Activated T-helper 2 cell treated with anti-CD3 and anti-CD28 coated beads, Interferon-gamma antibody, Interleukin-2, Interleukin-4, amounts not matched to agents 10 μg/mL and 5 μg/mL and 100 μg/mL, durations not matched to agents 14 hours and 24 hours and 36 hours (primary cell): Measurements from ENCODE around the gene GPX7. TPM values are rescaled to one million over a fixed set of nuclear protein-coding genes. Genes with fewer than 3 reads are reported as not detected.
"Not testable (repeated sequence)": the region's sequence is repeated elsewhere in the genome, so short reads cannot be mapped to it uniquely, and the experiment has no call there.

Experiments used
- DNase-seq: peaks from one replicate; pipeline ENCODE4 v3.0.0; 2021; ENCODE audit warnings: low spot score
- H3K27ac Mint-ChIP-seq: one replicate; pipeline ENCODE4 v1.8.0; 2021; ENCODE audit warnings: mixed read lengths
- H3K27me3 Mint-ChIP-seq: one replicate; pipeline ENCODE4 v1.8.0; 2021; ENCODE audit warnings: low read depth, mixed read lengths
- H3K36me3 Mint-ChIP-seq: one replicate; pipeline ENCODE4 v1.8.0; 2021; ENCODE audit warnings: low read depth, mixed read lengths
- H3K4me1 Mint-ChIP-seq: one replicate; pipeline ENCODE4 v1.8.0; 2021; ENCODE audit warnings: low read depth, mixed read lengths
- H3K4me3 Mint-ChIP-seq: one replicate; pipeline ENCODE4 v1.8.0; 2021; ENCODE audit warnings: low read depth, mild to moderate bottlenecking, moderate library complexity, mixed read lengths
- H3K9me3 Mint-ChIP-seq: one replicate; pipeline ENCODE4 v1.8.0; 2021; ENCODE audit warnings: mixed read lengths
- intact Hi-C: fragments of 100-400 bp; cut with micrococcal nuclease; formaldehyde crosslinking; loops from one replicate; pipeline ENCODE4 v1.15.1; 2023
- total RNA-seq: library from RNA; stranded (reverse); gene quantifications from 2 replicates; pipeline ENCODE4 v1.2.3, GENCODE V29; 2022

GPX7 gene
- total RNA-seq, 1 donor from 2014 or later, result 31.1 TPM

GRCh38 chr1:52571783-52572182, 30.4 kb upstream of the GPX7 start:
- Mint-ChIP-seq H3K27ac (no peak overlapping the region), H3K9me3 (no peaks in the 10 kb centered on the region), H3K4me3 (no peak overlapping the region), H3K27me3 (peaks cover 13% of the 10 kb centered on the region), H3K4me1 (peaks cover 16% of the 10 kb centered on the region), H3K36me3 (no peaks in the 10 kb centered on the region)
- no peak for DNase-seq
- intact Hi-C loops, result no loop called here

DNA sequence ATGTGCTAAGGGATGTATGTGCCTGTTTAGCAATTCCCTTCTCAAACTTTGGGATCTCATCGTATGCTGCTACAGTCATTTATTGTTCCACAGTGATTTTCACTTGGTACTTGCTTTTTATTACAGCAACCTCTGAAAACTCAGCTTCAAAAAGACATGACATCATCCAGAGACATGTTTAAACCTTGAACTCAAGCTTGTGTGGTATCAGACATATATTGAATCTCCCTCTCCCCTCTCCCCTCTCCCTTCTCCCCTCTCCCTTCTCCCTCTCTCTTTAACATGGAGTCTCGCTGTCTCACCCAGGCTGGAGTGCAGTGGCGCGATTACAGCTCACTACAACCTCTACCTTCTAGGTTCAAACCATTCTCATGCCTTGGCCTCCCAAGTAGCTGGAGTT, 29.8 kb upstream of the GPX7 start:
- no peak for DNase-seq
- H3K4me3 Mint-ChIP-seq, result no peak overlapping the region
- no peaks in the 10 kb centered on the region for H3K36me3 Mint-ChIP-seq
- no peaks in the 10 kb centered on the region for H3K9me3 Mint-ChIP-seq
- H3K27ac Mint-ChIP-seq, result no peak overlapping the region
- intact Hi-C loops, result no loop called here
- H3K27me3 Mint-ChIP-seq, result peaks cover 14% of the 10 kb centered on the region
- H3K4me1 Mint-ChIP-seq, result peaks cover 16% of the 10 kb centered on the region

GRCh38 chr1:52574594-52574993, 27.6 kb upstream of the GPX7 start:
- DNase-seq, result no peak
- Mint-ChIP-seq H3K4me1 (peaks cover 17% of the 10 kb centered on the region), H3K9me3 (peaks cover 6% of the 10 kb centered on the region), H3K27me3 (peaks cover 5% of the 10 kb centered on the region), H3K27ac (no peak overlapping the region), H3K36me3 (peaks cover 4% of the 10 kb centered on the region), H3K4me3 (no peak overlapping the region)
- intact Hi-C loops, result no loop called here

DNA sequence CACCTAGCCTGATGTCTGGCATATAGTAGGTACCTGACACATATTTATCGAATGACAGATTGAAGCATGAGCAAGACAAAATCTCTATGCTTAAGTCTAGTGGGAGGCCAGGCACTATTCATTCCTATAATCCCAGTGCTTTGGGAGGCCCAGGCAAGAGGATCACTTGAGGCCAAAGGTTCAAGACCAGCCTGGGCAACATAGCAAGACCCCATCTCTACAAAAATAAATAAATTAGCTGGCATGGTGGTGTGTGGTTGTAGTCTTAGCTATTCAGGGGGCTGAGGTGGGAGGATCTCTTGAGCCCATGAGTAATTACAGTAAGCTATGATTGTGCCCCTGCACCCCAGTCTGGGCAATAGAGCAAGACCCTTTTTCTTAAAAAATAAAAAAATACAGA, 26.1 kb upstream of the GPX7 start:
- Mint-ChIP-seq H3K27ac (no peak overlapping the region), H3K4me1 (peaks cover 16% of the 10 kb centered on the region), H3K27me3 (peaks cover 7% of the 10 kb centered on the region), H3K9me3 (peaks cover 6% of the 10 kb centered on the region), H3K36me3 (peaks cover 4% of the 10 kb centered on the region), H3K4me3 (no peak overlapping the region)
- intact Hi-C loops, result no loop called here
- DNase-seq, result no peak

DNA sequence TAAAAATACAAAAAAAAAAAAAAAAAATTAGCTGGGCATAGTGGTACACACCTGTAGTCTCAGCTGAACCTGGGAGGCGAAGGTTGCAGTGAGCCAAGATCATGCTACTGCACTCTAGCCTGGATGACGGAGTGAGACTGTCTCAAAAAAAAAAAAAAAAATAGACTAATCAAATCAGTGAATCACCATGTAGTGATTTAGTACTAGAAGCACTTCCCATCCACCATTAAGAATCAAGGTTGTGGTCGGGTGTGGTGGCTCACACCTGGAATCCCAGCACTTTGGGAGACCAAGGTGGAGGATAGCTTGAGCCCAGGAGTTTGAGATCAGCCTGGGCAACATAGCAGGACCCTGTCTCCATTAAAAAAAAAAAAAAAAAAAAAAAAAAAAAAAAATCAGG, 24.1 kb upstream of the GPX7 start:
- DNase-seq, H3K36me3 Mint-ChIP-seq, intact Hi-C loops, H3K9me3 Mint-ChIP-seq, H3K27ac Mint-ChIP-seq, H3K4me3 Mint-ChIP-seq: not testable (repeated sequence)
- H3K4me1 Mint-ChIP-seq, result peaks cover 14% of the 10 kb centered on the region
- H3K27me3 Mint-ChIP-seq, result peaks cover 10% of the 10 kb centered on the region

DNA sequence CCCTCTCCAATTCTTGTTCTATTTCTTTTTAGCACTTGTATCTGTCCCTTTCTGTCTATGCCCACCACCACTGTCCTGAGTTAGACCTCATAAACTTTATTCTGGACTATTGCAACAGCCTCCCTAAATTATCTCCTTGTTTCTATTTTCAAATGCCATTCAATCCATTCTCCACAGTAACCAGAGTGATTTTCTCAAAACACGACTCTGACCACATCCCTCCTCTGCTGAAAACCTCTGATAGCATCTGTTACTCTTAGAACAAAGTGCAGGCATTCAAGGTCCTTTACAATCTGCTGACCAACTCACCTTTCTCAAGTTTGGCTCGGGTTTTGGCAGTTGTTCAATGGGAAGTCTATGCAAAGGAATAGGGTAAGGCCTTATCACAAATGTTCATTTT, 22.8 kb upstream of the GPX7 start:
- Mint-ChIP-seq H3K36me3 (peaks cover 4% of the 10 kb centered on the region), H3K27ac (peak overlapping the region; percentile 18)
- intact Hi-C loops, result no loop called here

DNA sequence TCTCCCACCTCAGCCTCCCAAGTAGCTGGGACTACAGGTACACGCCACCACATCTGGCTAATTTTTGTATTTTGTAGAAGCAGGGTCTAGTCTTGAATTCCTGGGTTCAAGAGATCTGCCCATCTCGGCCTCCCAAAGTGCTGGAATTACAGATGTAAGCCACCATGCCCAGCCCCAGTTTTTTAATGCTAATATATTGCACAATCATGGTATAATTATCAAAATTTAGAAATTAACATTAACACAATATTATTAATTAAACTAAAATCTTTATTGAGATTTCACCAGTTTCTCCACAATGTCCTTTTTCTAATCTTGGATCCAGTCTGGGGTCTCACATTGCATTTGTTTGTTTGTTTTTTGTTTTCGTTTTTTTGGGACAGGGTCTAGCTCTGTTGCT, 21.9 kb upstream of the GPX7 start:
- Mint-ChIP-seq H3K27ac (no peak overlapping the region), H3K27me3 (peaks cover 22% of the 10 kb centered on the region), H3K4me1 (peaks cover 9% of the 10 kb centered on the region), H3K36me3 (peaks cover 4% of the 10 kb centered on the region), H3K4me3 (no peak overlapping the region), H3K9me3 (peaks cover 6% of the 10 kb centered on the region)
- intact Hi-C loops, result no loop called here
- no peak for DNase-seq

More for the DNA sequence above, 22.8 kb upstream of the GPX7 start:
- DNase-seq, result no peak
- Mint-ChIP-seq H3K27me3 (peaks cover 20% of the 10 kb centered on the region), H3K4me3 (no peak overlapping the region), H3K9me3 (peaks cover 6% of the 10 kb centered on the region), H3K4me1 (peaks cover 13% of the 10 kb centered on the region)

- DNase-seq, result no peak
- H3K9me3 Mint-ChIP-seq, result peaks cover 6% of the 10 kb centered on the region
- intact Hi-C loops, result no loop called here
- peaks cover 4% of the 10 kb centered on the region for H3K36me3 Mint-ChIP-seq
- H3K27me3 Mint-ChIP-seq, result peaks cover 20% of the 10 kb centered on the region
- no peak overlapping the region for H3K27ac Mint-ChIP-seq
- peaks cover 9% of the 10 kb centered on the region for H3K4me1 Mint-ChIP-seq
- no peak overlapping the region for H3K4me3 Mint-ChIP-seq
These were observed 20.0 kb upstream of the GPX7 start for GRCh38 chr1:52582116-52582696.

- intact Hi-C loops, result no loop called here
- Mint-ChIP-seq H3K9me3 (no peaks in the 10 kb centered on the region), H3K27me3 (peaks cover 17% of the 10 kb centered on the region)
These were observed 16.7 kb upstream of the GPX7 start for GRCh38 chr1:52585474-52585873.

GRCh38 chr1:52588027-52588426, 14.1 kb upstream of the GPX7 start:
- Mint-ChIP-seq H3K27ac (no peak overlapping the region), H3K36me3 (no peaks in the 10 kb centered on the region), H3K4me1 (no peaks in the 10 kb centered on the region), H3K9me3 (no peaks in the 10 kb centered on the region), H3K27me3 (peaks cover 12% of the 10 kb centered on the region), H3K4me3 (no peak overlapping the region)
- no peak for DNase-seq
- intact Hi-C loops, result no loop called here

More at GRCh38 chr1:52585474-52585873, 16.7 kb upstream of the GPX7 start:
- Mint-ChIP-seq H3K36me3 (no peaks in the 10 kb centered on the region), H3K27ac (no peak overlapping the region), H3K4me1 (no peaks in the 10 kb centered on the region), H3K4me3 (no peak overlapping the region)
- no peak for DNase-seq

DNA sequence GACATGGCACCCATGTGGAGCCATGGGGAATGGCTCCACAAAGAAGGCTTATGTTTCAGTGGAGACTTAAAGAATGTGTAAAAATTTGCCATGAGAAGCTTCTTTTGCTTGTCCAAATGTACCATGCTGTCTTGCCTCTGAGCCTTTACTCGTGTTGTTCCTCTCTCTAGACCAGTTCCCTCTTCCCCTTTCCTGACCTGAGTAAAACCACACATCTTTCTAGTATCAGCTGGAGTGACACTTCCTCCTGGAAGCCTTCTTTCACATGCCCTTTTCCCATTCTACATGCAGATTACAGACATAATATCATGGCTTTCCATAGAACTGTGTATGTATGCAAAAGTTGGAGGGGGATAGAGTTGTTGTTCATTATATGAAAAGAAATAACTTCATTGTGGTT, 13.6 kb upstream of the GPX7 start:
- no peaks in the 10 kb centered on the region for H3K4me1 Mint-ChIP-seq
- intact Hi-C loops, result no loop called here
- DNase-seq, result no peak
- no peaks in the 10 kb centered on the region for H3K36me3 Mint-ChIP-seq
- H3K27ac Mint-ChIP-seq, result no peak overlapping the region
- H3K9me3 Mint-ChIP-seq, result no peaks in the 10 kb centered on the region
- H3K27me3 Mint-ChIP-seq, result peaks cover 7% of the 10 kb centered on the region
- no peak overlapping the region for H3K4me3 Mint-ChIP-seq

DNA sequence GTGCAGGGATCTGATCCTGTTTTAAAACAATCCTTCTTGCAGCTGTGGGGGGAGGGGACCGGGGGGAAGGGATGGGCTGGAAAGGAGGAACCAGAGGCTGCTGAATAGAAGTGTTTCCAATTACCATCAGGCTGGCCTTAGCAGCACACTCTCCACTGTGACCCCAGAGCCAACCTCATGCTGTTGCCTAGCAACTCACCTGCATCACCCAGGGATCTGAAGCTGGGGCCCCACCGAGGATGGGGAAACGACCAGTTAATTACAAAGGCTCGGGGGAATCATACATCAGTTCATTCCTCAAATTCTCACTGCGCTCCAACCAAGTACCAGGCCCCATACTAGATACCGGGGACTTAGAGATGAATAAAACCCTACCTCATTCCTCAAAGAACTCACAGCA, 11.9 kb upstream of the GPX7 start:
- intact Hi-C loops, result no loop called here
- H3K27ac Mint-ChIP-seq, result no peak overlapping the region
- no peaks in the 10 kb centered on the region for H3K36me3 Mint-ChIP-seq

GRCh38 chr1:52592637-52593323, 9.4 kb upstream of the GPX7 start:
- no peak for DNase-seq
- Mint-ChIP-seq H3K36me3 (no peaks in the 10 kb centered on the region), H3K4me1 (no peaks in the 10 kb centered on the region), H3K27me3 (peaks cover 6% of the 10 kb centered on the region), H3K9me3 (no peaks in the 10 kb centered on the region), H3K27ac (no peak overlapping the region), H3K4me3 (no peak overlapping the region)
- intact Hi-C loops, result no loop called here

More for the DNA sequence above, 11.9 kb upstream of the GPX7 start:
- Mint-ChIP-seq H3K4me3 (no peak overlapping the region), H3K27me3 (peaks cover 3% of the 10 kb centered on the region), H3K4me1 (no peaks in the 10 kb centered on the region), H3K9me3 (no peaks in the 10 kb centered on the region)
- DNase-seq, result no peak
